GM08714 (cell line): Measurements from ENCODE around the gene PRPS1.

Source experiments
- H3K4me3 ChIP-seq: fragments of 200-500 bp; sonication (Bioruptor generic); 2 replicates; pipeline ENCODE4 v1.5.1; 2014; ENCODE audit warnings: mild to moderate bottlenecking, low read length, inconsistent platforms
- ZNF274 ChIP-seq: IDR thresholded peaks from 2 replicates; pipeline ENCODE4 v1.6.1; 2012; ENCODE audit warnings: mild to moderate bottlenecking, low read depth, low read length

Gene PRPS1

GRCh38 chrX:107619885-107620322 lies 8.4 kb upstream of the PRPS1 start:
- TF ChIP-seq ZNF274 = no peak
- H3K4me3 ChIP-seq = no peak overlapping the region

- no peak overlapping the region for H3K4me3 ChIP-seq
- TF ChIP-seq ZNF274 = no peak
Measured at GRCh38 chrX:107624893-107625292, 3.4 kb upstream of the PRPS1 start.

- TF ChIP-seq ZNF274 = no peak
- no peak overlapping the region for H3K4me3 ChIP-seq
Measured at GRCh38 chrX:107625739-107626138, 2.6 kb upstream of the PRPS1 start.

- TF ChIP-seq ZNF274 = no peak
- H3K4me3 ChIP-seq = no peak overlapping the region
Measured at GRCh38 chrX:107626481-107626880, 1.8 kb upstream of the PRPS1 start.

GRCh38 chrX:107626916-107627315 lies 1.4 kb upstream of the PRPS1 start:
- H3K4me3 ChIP-seq = no peak overlapping the region
- TF ChIP-seq ZNF274 = no peak

GRCh38 chrX:107628662-107629539 lies 591 bp downstream of the PRPS1 start:
- peak overlapping the region; percentile 68 for H3K4me3 ChIP-seq
- TF ChIP-seq ZNF274 = no peak

- H3K4me3 ChIP-seq = peak overlapping the region; percentile 68
Measured at GRCh38 chrX:107629540-107629909, 1.2 kb downstream of the PRPS1 start.

GRCh38 chrX:107630031-107630689 lies 1.9 kb downstream of the PRPS1 start:
- TF ChIP-seq ZNF274 = no peak
- H3K4me3 ChIP-seq = peak overlapping the region; percentile 68; the same call in 1 of the 2 replicates

More at GRCh38 chrX:107629540-107629909, 1.2 kb downstream of the PRPS1 start:
- TF ChIP-seq ZNF274 = no peak

- no peak overlapping the region for H3K4me3 ChIP-seq
- TF ChIP-seq ZNF274 = no peak
Measured at GRCh38 chrX:107632346-107632745, 4.0 kb downstream of the PRPS1 start.

GRCh38 chrX:107646735-107647134 lies 18.4 kb downstream of the PRPS1 start:
- no peak overlapping the region for H3K4me3 ChIP-seq
- no peak for TF ChIP-seq ZNF274

- TF ChIP-seq ZNF274 = no peak
- no peak overlapping the region for H3K4me3 ChIP-seq
Measured at GRCh38 chrX:107648332-107648731, 20.0 kb downstream of the PRPS1 start.

- no peak overlapping the region for H3K4me3 ChIP-seq
Measured at GRCh38 chrX:107654566-107654871, 26.2 kb downstream of the PRPS1 start.

GRCh38 chrX:107654872-107655761 lies 26.8 kb downstream of the PRPS1 start:
- TF ChIP-seq ZNF274 = no peak
- no peak overlapping the region for H3K4me3 ChIP-seq

More at GRCh38 chrX:107654566-107654871, 26.2 kb downstream of the PRPS1 start:
- TF ChIP-seq ZNF274 = no peak

- H3K4me3 ChIP-seq = no peak overlapping the region
- no peak for TF ChIP-seq ZNF274
Measured at GRCh38 chrX:107656978-107657377, 28.7 kb downstream of the PRPS1 start.
